HG02938 (cell line): ENCODE results near the gene CDK2AP2.

Source experiments
- ATAC-seq: cut with Tn5 transposase; IDR thresholded peaks from one replicate; pipeline ENCODE4 v1.9.1; 2021; ENCODE audit warnings: mild to moderate bottlenecking, moderate library complexity; ENCODE audit not compliant: unreplicated experiment

CDK2AP2 gene

DNA sequence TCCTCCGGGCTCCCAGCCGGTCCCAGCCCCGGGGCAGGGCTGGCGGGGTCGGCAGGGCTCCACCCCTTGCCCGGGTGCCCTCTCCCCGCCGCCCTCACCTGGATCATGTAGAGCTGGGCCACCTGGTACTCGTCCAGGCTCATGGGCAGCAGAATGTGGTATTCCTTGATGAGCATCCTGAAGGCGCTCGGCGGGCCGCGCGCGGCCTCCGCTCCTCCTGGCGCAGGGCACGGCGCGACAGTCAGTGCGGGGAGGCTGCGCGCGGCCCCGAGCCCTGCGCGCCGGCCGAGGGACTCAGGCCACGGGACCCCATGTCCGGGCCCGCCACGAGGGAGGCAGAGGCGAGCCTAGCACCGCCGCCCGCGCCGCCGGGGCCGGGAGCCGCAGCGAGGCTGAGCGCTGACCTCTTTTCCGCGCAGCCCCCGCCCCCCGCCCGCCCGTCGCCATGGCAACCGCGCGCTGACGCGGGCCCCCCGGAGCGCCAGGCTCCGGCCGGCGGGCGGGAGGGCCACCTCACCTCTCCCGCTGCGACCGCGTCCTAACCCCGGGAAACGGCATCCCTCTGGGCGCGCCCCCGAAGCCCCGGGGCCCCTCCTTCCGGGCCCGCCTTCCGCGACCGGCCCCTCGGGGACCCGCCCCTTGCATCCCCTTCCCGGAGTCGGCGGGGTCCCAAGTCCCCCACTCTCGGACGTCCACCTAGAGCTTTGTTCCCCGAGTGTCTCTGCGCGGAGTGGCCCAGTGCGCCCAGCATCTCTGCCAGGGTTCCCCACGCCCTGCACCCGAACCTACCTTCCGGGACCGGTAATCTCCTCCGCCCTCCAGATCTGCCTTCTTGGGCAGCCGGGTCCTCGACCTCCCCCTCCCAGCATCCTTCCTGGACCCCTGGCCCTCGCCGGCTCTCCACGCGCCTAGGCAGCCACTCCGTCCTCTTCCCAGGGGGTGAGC is 3.7 kb downstream of the CDK2AP2 start:
- ATAC-seq: no peak

DNA sequence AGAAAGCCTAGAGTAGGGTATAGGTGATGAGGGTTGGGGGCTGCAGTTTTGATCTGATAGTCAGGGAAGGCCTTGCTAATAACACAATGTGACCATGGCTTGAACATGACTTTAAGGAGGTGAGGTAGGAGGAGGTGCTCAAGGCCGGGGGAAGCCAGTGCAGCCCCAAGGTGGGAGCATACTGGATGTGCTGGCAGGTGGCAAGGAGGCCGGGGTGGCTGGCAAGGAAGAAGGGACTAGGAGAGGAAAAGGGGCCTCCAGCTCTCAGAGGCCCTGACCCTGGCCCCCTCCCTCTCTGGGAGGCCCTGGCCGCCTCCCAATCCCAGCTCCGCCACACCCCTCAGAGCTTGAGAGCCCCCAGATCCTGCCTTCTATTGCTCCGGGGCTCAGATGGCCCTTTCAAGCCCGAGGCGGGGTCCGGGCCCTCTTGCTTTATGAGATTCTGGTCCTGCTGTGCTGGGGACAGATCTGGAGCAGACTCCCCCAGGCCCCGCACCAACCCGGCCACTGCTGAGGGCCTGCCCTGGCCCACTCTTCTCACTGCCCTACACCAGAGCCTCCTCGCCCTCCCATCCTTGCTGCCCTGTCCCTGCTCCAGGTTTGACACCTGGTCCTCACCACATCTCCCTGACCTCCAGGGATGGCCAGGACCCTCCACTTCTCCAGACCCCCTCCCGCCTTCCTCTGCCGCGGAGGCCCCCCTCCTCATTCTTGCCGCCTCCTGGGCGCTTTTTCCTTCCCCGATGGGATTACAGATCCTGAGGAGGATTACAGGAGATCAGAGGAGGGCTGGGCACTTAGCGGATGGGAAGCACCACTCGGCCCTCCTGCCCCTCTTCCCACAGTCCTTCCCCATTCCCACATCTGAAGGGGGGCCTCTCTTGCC is 4.6 kb downstream of the CDK2AP2 start:
- no peak for ATAC-seq

DNA sequence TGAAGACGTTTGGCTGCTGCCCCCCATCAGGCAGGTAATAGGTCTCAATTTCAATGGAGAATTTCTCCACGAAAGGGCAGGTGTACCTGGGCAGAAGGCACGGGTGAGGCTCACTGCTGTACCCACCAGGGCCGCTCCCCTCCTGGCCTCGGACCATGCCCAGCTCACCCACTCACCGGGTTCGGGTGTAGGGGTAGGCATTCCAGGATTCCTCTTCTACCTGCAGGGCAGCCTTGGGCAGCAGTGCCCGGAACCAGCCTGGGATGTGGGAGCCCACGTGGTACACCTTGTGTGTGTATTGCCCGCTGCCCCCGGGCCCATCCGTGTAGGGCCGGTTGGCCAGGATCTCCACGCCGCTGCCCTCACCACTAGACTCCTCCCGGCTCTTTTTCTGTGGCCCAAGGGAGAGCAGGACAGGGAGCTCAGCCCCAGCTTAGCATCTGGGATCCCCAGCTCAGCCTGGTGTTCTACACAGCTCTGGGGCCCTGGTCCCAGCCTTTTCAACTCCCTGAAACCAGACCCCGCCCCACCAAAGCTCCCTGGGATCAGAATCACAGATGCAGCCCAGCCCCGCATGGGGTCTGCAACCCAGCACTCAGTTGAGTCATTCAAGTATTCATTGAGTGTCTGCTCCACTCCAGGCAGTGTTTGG is 5.5 kb downstream of the CDK2AP2 start:
- ATAC-seq: no peak

DNA sequence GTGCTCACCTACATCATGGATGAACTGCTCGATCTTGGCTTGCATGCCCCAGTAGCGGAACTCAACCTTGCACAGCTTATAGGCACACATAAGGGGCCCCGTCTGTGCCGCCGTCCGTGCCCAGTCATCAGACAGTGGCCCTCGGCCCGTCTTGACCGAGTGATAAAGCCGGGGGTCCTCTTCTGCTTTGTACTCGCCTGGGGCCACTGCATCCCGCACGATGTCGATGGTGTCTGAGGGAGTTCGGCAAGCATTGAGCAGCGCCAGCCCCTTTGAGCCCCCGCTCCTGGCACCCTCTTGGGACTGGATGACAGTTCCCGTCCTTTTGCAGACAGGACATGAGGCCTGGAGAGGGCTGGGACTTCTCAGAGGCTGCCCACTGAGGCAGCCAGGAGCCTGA is 6.1 kb downstream of the CDK2AP2 start:
- no peak for ATAC-seq

DNA sequence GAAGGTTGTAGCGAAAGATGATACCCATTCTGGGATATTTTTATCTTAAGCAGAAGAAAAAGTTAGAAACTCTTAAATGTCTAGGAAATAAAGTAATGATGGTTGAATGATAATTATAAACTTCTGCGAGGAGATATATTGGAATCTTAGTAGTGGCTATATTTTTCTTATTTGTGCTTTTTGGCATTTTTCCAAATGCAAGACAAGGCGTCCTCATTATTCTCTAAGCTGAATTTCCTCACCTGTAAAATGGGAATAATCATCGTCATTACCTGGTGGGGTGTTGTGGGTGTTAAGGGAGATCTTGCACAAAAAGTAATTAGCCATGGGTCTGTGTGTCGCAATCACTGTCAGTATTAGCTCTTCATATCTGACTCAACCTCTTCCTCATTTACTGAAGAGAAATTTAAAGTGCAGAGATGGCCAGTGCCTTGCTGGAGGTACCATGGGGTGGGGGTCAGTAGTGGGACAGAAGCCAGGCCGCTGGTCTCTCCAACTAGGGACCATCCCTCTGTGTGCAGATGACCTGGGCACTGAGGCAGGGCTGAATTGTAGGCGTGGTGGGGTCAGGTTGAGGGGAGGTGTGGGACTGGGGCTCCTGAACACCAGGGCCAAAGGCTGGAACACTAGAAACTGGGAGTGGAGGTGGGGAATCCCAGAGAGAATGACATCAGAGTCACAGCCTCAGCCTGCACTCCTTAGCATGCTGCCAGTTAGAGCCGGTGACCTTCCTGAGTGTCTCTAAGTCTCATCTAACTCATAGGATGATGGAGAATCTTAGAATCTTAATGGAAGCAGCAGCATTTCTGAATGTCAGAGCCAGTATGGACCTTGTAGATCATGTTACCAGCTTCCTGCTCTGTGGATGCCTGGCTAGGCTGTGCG is 6.9 kb downstream of the CDK2AP2 start:
- ATAC-seq: no peak

DNA sequence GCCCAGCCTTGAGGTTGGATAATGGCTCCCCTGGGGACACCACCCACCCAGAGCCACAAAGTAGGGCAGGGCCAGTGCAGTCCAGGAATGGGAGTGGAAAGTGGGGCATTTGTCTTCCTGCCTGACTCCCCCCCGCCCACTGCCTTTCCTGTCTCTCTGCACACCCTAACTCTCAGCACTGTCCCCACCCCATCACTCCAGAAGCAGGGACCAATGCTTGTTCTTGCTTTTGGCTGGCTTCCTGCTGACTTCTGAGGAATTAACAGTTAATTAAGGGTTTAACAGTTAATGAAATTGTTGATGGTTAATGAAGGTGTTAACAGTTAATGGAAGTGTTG is 7.5 kb downstream of the CDK2AP2 start:
- ATAC-seq: no peak

DNA sequence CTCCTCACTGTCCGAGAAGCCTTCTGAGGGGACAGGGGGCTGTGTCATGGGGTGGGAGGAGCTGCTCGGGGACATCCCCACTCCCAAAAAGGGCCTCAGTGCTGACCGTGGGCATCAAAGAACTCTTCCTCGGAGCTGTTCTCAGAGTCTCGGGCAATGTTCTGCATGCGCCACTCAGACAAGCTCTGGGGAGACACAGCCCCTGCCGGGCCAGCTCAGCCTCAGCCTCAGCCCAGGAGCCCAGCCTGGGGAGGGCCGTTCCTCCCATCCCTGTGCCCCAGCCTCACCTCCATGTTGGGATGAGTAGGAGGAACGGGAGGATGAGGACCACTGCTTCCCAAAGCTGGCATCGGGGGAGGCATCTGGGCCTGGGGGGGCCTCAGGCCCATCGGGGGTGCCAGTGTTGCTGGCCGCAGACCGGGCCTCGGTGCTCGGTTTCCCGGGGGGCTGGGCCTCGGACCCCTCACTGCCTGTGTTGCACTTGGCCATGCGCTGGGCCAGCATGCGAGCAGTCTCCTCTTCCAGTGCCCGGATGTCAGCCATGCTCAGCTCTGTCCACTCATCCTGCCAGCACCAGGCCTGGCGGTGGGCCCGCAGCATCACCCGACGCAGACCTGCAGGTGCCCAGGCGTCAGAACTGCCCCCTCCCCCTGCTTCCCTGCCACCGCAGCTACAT is 8.0 kb downstream of the CDK2AP2 start:
- ATAC-seq: no peak

DNA sequence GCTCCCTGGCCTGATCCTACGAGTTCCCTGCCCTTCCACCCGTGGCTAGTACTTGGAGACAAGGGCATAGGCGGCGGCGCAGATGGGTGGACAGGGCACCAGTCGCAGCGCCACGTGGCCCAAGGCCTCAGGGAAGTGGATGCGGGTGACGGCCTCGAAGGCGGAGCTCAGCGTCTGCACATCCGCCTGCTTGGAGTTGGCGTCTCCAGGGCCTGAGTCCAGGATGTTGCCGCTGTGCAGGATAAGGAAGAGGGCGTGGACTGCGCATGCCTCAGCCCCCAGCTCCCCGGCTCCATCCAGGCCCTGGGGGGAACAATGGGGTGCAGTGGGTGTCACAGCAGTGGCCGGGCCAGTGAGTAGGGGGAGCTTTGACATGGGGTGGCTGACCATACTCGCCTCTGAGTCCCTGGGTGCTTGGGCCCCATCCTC is 9.4 kb downstream of the CDK2AP2 start:
- ATAC-seq: no peak

DNA sequence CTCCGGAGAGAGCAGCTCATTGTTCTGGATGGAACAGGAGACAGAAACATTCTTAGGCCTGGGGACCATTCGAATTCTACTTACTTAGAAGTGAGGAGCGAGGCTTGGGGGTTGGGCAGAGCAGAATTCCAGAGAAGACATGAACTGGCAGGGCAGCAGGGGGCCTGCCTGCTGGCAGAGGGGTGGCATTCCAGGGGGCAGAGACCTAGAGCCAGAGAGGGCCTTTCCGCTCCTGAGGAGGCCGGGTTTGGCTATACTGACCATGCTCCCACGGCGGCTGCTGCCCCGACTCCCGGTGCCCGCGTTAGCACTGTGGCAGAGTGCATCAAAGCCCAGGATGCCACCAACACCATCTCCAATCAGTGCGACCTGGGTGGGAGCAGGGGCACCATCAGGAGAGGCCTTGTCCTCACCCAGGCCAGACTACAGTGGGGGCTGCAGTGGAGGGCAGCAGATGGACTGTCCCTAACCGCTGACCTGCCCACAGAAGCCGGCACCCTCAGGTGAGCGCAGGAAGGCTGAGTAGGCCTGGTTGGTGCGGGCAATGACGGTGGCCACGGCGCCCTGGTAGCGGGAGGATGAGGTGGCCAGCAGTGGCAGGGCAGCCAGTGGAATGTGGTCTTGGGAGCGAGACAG is 10.2 kb downstream of the CDK2AP2 start:
- ATAC-seq: no peak

DNA sequence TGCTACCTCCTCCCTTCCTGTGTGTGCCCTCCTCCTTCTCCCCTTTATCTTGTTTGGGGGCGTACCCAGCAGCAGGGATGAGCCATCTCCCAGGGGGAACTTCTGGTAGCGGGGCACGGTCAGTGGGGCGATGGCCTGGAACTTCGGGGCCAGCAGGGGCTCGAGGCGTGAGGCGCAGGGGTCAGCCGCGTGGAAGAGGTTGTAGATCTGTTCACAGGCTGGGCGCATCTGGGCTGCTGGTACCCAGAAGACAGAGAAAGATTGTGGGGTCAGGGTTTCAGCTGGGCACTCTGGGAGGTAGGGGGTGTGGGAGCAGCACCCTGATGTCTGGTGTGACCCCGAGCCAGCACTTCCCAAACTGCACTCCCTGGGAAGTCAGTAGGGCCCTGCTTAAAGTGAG is 11.8 kb downstream of the CDK2AP2 start:
- ATAC-seq: no peak

DNA sequence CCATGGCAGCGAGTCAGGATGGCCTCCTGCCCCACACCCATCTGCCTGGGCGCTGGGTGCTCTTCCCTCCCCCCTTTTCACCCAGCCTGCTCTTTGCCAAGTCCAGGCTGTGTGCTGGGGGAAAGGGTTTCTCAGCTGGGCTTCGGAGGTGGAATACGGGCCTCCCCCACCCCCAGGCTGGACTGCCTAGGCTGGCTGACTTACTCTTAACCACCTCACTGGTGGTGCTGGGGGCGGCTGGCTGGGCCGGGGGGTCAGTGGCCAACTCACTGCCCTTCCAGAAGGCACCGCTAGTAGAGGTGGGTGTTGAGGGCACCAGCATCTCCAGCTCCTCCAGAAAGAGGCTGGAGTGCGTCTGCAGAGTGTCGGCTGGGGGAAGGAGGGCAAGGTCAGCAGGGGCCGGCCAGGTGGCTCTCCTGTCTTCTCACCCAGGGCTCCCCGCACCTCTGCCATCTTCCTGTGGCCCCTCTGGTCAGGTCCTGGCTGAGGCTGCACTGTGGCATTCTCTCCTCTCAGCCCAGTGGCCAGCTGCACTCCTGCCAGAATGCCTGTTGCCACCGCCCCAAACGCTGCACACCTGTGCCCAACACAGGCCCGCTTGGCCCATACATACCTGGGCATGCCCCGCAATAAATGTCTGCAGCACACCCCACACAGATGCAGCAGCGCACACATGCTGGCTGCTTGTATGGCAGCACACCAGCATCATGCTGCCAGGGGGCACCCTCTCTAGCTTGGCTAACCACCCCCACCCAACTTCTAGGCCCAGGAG is 12.5 kb downstream of the CDK2AP2 start:
- no peak for ATAC-seq

DNA sequence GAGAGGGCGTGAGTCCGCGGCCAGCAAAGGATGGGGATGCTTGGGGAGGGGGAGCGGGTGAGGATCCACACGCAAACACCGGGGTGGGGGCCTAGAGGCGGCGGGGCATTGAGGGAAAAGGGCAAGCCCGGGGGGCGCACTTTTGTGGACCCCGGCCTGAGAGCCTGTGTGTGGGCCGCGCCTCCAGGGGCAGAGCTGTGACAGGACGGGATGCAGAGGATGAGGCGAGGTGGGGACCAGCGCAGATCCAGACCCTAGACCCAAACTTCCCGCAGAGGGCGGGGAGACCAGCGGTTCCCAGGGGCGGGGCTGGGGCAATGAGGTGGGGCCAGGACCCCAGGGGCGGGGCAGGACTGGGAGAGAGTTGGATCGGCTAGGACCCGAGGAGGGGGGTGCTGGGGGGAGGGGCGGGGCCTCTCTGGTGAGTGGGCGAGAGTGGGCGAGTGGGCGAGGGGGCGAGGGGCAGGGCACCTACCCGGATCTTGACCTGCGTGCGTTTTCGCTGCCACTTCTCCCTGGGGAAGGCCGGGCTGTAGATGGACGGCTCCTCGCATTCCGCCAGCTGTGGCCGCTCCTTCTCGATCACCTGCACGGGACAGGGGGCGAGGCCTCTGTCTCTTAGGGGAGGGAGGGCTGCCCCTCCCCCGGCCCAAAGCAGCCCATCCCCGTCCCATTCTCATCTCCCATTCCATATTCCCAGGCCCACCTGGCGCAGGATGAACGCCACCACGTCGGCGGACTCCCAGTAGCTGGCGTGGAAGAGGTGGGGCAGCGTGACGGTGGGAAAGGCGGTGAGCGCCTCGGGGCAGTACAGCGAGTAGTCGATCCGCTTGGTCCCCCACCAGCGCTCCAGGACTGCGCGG is 13.4 kb downstream of the CDK2AP2 start:
- no peak for ATAC-seq

DNA sequence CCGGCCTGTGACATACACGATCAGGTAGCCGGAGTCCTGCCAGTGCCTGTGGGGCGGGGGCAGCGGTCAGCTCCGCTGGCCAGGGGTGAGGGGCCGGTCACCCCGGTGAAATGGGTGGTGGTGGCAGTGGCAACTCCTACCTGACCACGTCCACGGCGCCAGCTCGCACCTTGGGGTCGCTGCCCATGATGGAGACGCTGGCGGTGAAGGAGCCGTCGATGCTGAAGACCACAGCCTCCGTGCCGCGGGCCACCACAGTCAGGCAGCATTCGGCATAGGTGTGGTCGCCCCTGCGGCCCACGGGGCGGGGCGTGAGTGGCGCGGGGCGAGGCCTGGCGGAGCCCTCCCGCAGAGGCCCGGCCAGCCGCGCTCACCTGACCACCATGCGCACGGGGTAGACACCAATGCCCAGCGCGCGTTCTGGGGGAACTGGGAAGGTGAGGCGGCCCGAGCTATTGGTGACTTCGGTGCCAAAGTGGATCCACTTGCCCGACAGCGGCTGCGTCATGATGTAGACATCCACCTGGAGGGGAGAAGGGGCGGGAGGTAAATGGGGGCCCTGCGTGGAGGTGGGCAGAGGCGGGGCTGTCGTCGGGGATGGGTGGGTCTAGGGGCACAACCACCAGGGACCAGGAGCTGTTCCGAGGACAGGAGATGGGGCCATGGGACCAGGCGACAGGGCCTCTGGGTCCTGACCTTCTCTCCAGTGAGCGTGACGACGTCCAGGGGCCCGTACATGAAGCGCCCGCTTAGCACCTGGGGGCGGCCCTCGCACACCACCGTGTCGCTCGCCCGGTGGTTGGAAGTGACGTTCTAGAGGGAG is 14.2 kb downstream of the CDK2AP2 start:
- ATAC-seq: no peak

DNA sequence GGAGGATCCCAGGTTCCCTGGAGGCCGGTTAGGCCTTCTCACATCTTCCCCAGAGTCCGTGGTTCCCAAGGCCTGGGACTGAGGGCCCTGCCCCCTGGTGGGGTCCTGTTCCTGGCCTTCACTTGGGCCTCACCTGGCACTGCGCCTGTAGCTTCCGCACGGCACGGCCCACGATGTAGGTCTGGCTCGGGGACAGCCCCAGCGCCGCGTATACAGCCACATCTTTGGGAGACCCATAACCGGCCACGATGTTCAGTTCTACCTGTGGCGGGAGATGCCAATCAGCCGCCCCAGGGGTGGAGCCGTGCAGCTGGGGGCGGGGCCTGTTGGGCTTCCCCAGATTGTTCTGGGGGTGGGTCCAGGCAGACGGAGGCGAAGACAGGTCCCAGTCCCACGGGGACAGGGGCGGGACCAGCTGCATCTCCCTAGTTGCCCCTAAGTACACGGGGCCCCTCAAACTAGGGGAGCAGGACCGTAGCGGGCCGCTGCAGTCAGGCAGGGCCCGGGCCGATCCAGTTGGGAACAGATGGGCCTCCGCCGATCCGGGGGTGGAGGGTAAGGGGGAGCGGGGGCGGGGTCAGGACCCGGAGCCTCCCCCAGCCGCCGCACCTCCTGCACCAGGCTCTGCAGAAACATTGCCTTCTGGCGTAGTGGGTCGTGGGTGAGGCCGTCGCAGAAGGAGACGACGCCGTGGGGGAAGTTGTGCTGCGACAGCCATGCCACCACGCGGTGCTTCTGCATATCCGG is 15.0 kb downstream of the CDK2AP2 start:
- no peak for ATAC-seq

DNA sequence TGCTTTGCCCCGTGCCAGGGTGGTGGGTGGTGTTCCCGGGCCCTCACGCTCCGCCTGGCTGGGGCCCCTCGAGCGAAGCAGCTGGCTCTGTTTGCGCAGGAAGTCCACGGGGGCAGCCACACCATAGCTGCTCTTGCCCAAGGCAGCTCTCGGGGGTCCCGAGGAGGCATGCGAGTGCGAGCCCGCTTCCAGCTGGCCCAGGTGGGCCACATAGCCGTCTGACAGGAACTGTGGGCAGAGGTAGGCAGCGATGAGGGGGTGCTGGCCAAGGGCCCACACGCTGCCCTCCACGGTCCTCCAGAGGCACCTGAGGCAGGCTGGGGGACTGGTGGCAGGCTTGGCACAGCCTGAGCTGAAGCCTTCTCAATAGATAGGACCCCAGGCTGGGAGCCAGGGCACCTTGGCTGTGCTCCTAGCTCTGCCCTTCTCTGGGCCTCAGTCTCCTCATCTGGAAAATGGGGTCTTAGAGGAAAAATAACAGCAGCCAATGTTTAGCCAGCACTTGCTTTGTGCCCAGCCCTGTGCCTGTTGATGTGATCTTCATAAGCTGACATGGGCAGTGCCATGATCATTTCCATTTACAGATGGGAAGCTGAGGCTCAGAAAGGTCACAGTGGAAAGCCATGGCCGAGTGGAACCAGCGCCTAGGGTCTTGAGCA is 15.8 kb downstream of the CDK2AP2 start:
- ATAC-seq: no peak
